Right cardiac atrium (tissue), 5 donors: ENCODE data around the gene ARRDC5. TPM values are rescaled to one million over a fixed set of nuclear protein-coding genes. Genes with fewer than 3 reads are reported as not detected.
A peak's percentile ranks its signal among the peaks of the same experiment; 100 is the strongest.

Experiments
- ATAC-seq, 2 donors: fragments of 200-7000 bp; cut with Tn5 transposase; one replicate each; pipeline versions ENCODE4 v1.8.0 to v1.9.1; 2020; ENCODE audit warnings: moderate library complexity in 2 of 2, mild to moderate bottlenecking in 1 of 2
- DNase-seq, 3 donors: peaks; one replicate each; pipeline ENCODE4 v3.0.0-alpha.2; 2020
- H3K27ac ChIP-seq: one replicate; pipeline ENCODE4 v1.5.1; 2013; ENCODE audit warnings: mild to moderate bottlenecking, low read length, control low read depth, moderate library complexity
- H3K27me3 ChIP-seq: one replicate; pipeline ENCODE4 v1.6.1; 2013; ENCODE audit not compliant: control insufficient read depth, insufficient read depth
- H3K4me1 ChIP-seq: one replicate; pipeline ENCODE4 v1.6.1; 2013; ENCODE audit warnings: low read length; ENCODE audit not compliant: control insufficient read depth, insufficient read depth
- H3K4me3 ChIP-seq: one replicate; pipeline ENCODE4 v1.5.1; 2013; ENCODE audit warnings: low read length, control low read depth
- H3K9me3 ChIP-seq: one replicate; pipeline ENCODE4 v1.6.1; 2013; ENCODE audit warnings: low read length; ENCODE audit not compliant: control insufficient read depth
- WGBS: extraction: QIAGEN DNeasy Blood & Tissue Kit; methylation state at CpG from one replicate; pipeline ENCODE4 v1.1.7; 2013; 5-methylcytosine and 5-hydroxymethylcytosine counted together
- intact Hi-C, 4 donors: fragments of 100-400 bp; cut with DNase I; formaldehyde crosslinking; loops; one replicate each; pipeline versions ENCODE4 v1.11.0 to v1.14.0; 2022 to 2023
- polyA plus RNA-seq: library from polyadenylated mRNA; stranded (reverse); fragments of 200-250 nt; gene quantifications from one replicate; pipeline ENCODE4 v1.2.3, GENCODE V29; 2013
- total RNA-seq, 4 donors: library from RNA; stranded (reverse); fragmentation: NEBNext Ultra II Directional; extraction: Animal tissue kit (Norgen Biotek cat#: 25700); gene quantifications; one replicate each; pipeline ENCODE4 v1.2.1, GENCODE V29; 2021
- donor health status: healthy with polysubstance abuse.
- donor health status: DM: no; HTN: yes; CAD: no.
- donor health status: DM: no; HTN: no; CAD: no.
- donor health status: DM: no; HTN: yes; CAD: no; lungs with severe emphysema.
- donor health status: DM: yes; HTN: yes; CAD: no.

The ARRDC5 gene
- total and polyA plus RNA-seq, 5 donors, result 0.07 to 0.15 TPM; not detected in 3

GRCh38 chr19:4923276-4923747 is 20.6 kb upstream of the ARRDC5 start:
- ATAC-seq, result peak in 1 of 2 donors; percentile 42
- Histone ChIP-seq H3K4me3 (no peak overlapping the region), H3K4me1 (no peaks in the 10 kb centered on the region), H3K9me3 (no peaks in the 10 kb centered on the region), H3K27ac (no peak overlapping the region), H3K27me3 (no peaks in the 10 kb centered on the region)
- WGBS, result 91% methylated on average over 21 of the region's 21 CpGs
- intact Hi-C loops, result no loop called here
- DNase-seq, result no peak

- intact Hi-C loops, result no loop called here
- Histone ChIP-seq H3K27me3 (no peaks in the 10 kb centered on the region), H3K27ac (no peak overlapping the region), H3K9me3 (no peaks in the 10 kb centered on the region), H3K4me3 (no peak overlapping the region), H3K4me1 (no peaks in the 10 kb centered on the region)
- DNase-seq (no peak), ATAC-seq (peak in 1 of 2 donors; percentile 22)
- WGBS, result 80% methylated on average over 22 of the region's 22 CpGs
These were observed 20.0 kb upstream of the ARRDC5 start for GRCh38 chr19:4922530-4923275.

- Histone ChIP-seq H3K9me3 (no peaks in the 10 kb centered on the region), H3K27ac (no peak overlapping the region), H3K4me3 (no peak overlapping the region), H3K4me1 (no peaks in the 10 kb centered on the region), H3K27me3 (no peaks in the 10 kb centered on the region)
- intact Hi-C loops, result loop anchor here in 1 of 4 donors (10.0 kb wide), 1 partner anchor 102 kb away; no protein-coding TSS in a partner anchor
- DNase-seq (no peak), ATAC-seq (no peak)
- 71% methylated on average over 41 of the region's 41 CpGs for WGBS
These were observed 13.8 kb upstream of the ARRDC5 start for GRCh38 chr19:4916292-4917082.

DNA sequence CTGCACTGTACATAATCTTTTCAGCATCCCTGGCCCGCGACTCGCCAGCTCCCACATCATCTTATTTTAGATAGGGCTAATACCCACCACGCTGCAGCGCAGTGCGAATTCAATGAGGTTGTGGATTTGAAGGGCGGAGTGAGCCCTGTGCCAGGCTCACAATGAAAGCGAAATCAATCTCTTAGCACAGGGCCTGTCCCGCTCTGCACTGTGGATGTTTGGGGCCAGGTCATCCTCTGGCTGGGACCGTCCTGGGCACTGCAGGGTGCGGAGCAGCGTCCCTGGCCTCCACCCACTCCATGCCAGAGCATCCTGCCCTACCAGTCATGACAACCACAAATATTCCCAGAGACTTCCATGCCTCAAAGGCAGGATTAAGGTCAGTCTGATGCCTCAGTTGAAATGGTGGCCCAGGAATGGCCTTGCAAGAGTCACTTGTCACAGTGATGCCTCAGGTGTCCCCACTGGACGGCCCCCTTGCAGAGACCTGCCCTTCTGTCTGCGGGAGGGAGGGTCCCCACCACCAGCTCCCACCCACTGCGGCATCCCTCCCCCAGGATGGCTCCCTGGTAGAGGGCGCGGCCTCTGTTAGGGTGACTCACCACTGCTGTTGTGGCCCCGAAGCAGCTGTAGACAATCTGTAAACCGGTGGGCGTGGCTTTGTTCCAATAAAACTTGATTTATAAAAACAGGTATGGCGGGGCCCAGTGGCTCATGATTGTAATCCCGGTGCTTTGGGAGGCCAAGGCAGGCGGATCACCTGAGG is 12.2 kb upstream of the ARRDC5 start:
- no peak overlapping the region for H3K27ac ChIP-seq
- intact Hi-C loops, result loop anchor here in 3 of 4 donors (5.0 to 10.0 kb wide), 4 partner anchors 38 to 108 kb away; no protein-coding TSS in a partner anchor
- ATAC-seq (peak in 1 of 2 donors; percentile 44), DNase-seq (no peak)
- no peaks in the 10 kb centered on the region for H3K9me3 ChIP-seq
- WGBS, result 80% methylated on average over 23 of the region's 23 CpGs
- no peaks in the 10 kb centered on the region for H3K27me3 ChIP-seq
- no peak overlapping the region for H3K4me3 ChIP-seq
- H3K4me1 ChIP-seq, result no peaks in the 10 kb centered on the region

- Histone ChIP-seq H3K27me3 (no peaks in the 10 kb centered on the region), H3K4me3 (no peak overlapping the region), H3K4me1 (no peaks in the 10 kb centered on the region), H3K27ac (no peak overlapping the region), H3K9me3 (no peaks in the 10 kb centered on the region)
- ATAC-seq (no peak), DNase-seq (no peak)
- intact Hi-C loops, result loop anchor here in 3 of 4 donors (2.0 to 10.0 kb wide), 5 partner anchors 37 to 107 kb away; no protein-coding TSS in a partner anchor
- WGBS, result 82% methylated on average over 24 of the region's 24 CpGs
These were observed 11.5 kb upstream of the ARRDC5 start for GRCh38 chr19:4913996-4914735.

DNA sequence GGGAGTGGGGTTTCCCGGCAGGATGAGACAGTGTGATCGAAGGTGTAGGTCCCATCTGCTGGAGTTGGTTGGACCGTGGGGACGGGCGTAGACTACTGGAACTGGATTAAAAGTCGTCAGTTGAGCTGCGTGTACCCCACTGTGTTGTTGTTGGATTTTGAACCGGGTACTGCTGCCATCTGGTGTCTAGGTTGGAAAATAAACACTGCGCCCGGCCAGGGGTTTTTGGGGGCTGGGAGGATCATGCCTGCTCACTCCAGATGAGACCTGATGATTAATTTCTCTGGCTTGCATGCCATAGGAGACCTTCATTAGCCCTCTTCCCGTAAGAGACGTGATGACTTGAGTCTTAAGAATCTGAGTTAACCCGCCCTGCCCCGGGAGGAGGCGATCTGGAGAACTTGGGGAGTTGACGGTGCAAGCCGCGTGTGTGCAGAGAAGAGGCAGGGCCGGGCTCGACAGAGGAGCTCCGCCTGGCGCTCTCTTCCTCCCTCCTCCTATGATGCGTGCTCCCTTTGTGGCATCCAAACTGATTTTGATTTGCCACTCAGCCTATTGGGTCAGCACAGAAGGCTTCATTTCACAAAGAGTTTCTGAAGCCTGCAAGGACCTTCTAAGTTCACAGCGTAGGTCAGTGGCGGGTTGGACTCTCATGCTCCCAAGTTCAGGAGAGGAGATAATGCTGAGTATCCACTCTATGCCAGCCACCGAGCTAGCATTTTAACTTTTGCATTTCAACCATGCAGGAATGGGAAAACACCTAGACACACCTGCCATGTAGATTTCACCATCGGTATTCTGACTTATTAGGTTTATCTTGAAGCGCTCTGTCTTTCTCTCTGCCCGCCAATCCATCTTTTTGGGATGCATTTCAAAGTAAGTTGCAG is 9.3 kb upstream of the ARRDC5 start:
- intact Hi-C loops, result loop anchor here in 3 of 4 donors (2.0 to 10.0 kb wide), 5 partner anchors 35 to 105 kb away; no protein-coding TSS in a partner anchor
- Histone ChIP-seq H3K4me1 (no peaks in the 10 kb centered on the region), H3K9me3 (no peaks in the 10 kb centered on the region), H3K4me3 (no peak overlapping the region), H3K27me3 (no peaks in the 10 kb centered on the region), H3K27ac (no peak overlapping the region)
- WGBS, result 30% methylated on average over 29 of the region's 29 CpGs
- ATAC-seq, result peak; percentile 43 to 73
- DNase-seq, result peak; percentile 69 to 74 (median 71)

- DNase-seq (no peak), ATAC-seq (no peak)
- intact Hi-C loops, result loop anchor here in 3 of 4 donors (5.0 to 10.0 kb wide), 4 partner anchors 34 to 104 kb away; no protein-coding TSS in a partner anchor
- Histone ChIP-seq H3K4me1 (no peaks in the 10 kb centered on the region), H3K27ac (no peak overlapping the region), H3K9me3 (no peaks in the 10 kb centered on the region), H3K27me3 (no peaks in the 10 kb centered on the region), H3K4me3 (peak overlapping the region; percentile 2)
- 43% methylated on average over 15 of the region's 15 CpGs for WGBS
These were observed 8.6 kb upstream of the ARRDC5 start for GRCh38 chr19:4911314-4911713.

DNA sequence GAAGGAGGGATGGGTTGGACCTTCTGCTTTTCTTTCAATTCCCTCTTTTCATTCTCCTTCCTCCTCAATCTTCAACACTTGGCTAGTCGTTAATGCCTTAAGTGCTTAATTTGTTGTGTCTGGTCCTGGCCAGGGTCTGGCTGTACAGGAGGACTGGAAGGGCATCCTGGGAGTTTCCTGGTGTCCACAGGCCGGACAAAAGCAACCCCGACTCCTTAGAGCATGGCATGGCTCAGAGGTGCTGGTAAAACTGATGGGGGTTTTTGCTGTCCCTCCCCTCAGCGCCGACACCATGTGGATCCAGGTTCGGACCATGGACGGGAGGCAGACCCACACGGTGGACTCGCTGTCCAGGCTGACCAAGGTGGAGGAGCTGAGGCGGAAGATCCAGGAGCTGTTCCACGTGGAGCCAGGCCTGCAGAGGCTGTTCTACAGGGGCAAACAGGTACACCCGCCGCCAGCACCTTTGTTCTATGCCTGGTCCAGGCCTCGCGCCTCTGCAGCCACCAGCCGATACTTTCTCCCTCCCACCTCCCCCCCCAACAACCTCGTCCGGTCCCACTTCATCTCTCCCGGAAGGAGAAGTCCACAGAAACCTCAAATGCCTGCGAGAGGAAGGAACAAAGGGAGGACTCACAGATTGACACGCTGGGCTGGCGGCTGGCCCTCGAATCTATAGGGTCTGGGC is 8.0 kb upstream of the ARRDC5 start:
- no peak overlapping the region for H3K27ac ChIP-seq
- WGBS, result 27% methylated on average over 23 of the region's 23 CpGs
- peak overlapping the region; percentile 98 for H3K4me3 ChIP-seq
- no peaks in the 10 kb centered on the region for H3K9me3 ChIP-seq
- no peaks in the 10 kb centered on the region for H3K27me3 ChIP-seq
- intact Hi-C loops, result loop anchor here in 3 of 4 donors (5.0 to 10.0 kb wide), 4 partner anchors 33 to 103 kb away; no protein-coding TSS in a partner anchor
- DNase-seq, result peak in 1 of 3 donors; percentile 62
- ATAC-seq, result peak in 1 of 2 donors; percentile 15
- H3K4me1 ChIP-seq, result no peaks in the 10 kb centered on the region
